ENCODE results near the gene HADHA. TPM values are rescaled to one million over a fixed set of nuclear protein-coding genes. Genes with fewer than 3 reads are reported as not detected.
A peak's percentile ranks its signal among the peaks of the same experiment; 100 is the strongest.

The HADHA gene
- total RNA-seq, 4 donors from 2014 or later: 443 to 480 (median 462) TPM

- ATAC-seq: peak in 1 of 2 donors; percentile 4
- Histone ChIP-seq H3K27ac (peak overlapping the region; percentile 75 to 84 (median 80)), H3K4me3 (no peak overlapping the region), H3K4me1 (peaks cover 3 to 12% of the 10 kb centered on the region in 2 donors), H3K9me3 (no peaks in the 10 kb centered on the region), H3K36me3 (no peaks in the 10 kb centered on the region), H3K27me3 (no peaks in the 10 kb centered on the region)
- intact Hi-C loops (cut with DNase I; ENCODE audit: low total_unique reads): no loop called here
- TF ChIP-seq POLR2A (IDR thresholded peaks at IDR 0.05) (no peak), CTCF (IDR thresholded peaks at IDR 0.05 in 4 of 5, conservative IDR thresholded peaks at IDR 0.05 in 1 of 5) (no peak)
- in situ Hi-C loops (cut with MboI; ENCODE audit: low sequenced_read_pairs in 4 of 4): no loop called here
- no peak for DNase-seq
Observed at GRCh38 chr2:26164641-26165211, 79.7 kb downstream of the HADHA start.

DNA sequence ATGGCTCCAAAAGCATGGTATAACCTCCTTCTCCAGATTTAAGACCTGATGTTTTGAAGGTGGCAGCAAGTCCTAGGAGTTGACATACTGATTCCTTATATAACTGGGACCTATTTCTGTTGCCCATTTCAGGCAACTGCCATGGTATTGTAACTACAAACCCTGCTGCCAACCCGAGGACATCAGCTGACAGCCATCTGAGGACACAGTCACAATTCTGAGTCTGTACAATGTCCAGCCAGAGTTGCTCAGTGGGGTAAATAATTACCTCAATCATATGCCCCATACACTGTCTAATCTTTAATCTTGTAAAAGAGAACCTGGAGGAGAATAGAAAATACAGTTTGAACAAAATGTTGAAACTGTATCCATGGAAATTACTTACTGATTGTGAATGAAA, 80.2 kb downstream of the HADHA start:
- H3K27me3 ChIP-seq: no peaks in the 10 kb centered on the region
- intact Hi-C loops (cut with DNase I; ENCODE audit: low total_unique reads) (no loop called here), in situ Hi-C loops (cut with MboI; ENCODE audit: low sequenced_read_pairs in 4 of 4) (no loop called here)
- no peaks in the 10 kb centered on the region for H3K9me3 ChIP-seq
- H3K4me1 ChIP-seq: peaks cover 3 to 12% of the 10 kb centered on the region in 2 donors
- TF ChIP-seq CTCF (IDR thresholded peaks at IDR 0.05 in 4 of 5, conservative IDR thresholded peaks at IDR 0.05 in 1 of 5): no peak
- TF ChIP-seq POLR2A (IDR thresholded peaks at IDR 0.05): no peak
- H3K36me3 ChIP-seq: no peaks in the 10 kb centered on the region
- DNase-seq: peak; percentile 70 to 78
- H3K4me3 ChIP-seq: no peak overlapping the region
- peak; percentile 97 to 99 for ATAC-seq
- peak overlapping the region; percentile 75 to 84 (median 80) for H3K27ac ChIP-seq

DNA sequence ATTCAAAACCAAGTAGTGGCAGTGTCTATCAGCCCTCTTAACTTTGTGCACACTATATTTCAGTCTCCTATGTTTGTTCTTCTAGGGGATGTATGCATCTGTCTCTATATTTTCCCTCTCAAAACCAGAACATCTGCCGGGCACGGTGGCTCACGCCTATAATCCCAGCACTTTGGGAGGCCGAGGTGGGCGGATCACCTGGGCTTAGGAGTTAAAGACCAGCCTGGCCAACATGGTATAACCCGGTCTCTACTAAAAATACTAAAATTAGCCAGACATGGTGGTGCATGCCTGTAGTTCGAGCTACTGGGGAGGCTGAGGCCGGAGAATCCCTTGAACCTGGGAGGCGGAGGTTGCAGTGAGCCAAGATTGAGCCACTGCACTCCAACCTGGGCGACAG, 81.5 kb downstream of the HADHA start:
- in situ Hi-C loops (cut with MboI; ENCODE audit: low sequenced_read_pairs in 4 of 4) (no loop called here), intact Hi-C loops (cut with DNase I; ENCODE audit: low total_unique reads) (no loop called here)
- no peak for ATAC-seq
- Histone ChIP-seq H3K27ac (no peak overlapping the region), H3K4me1 (peaks cover 3 to 12% of the 10 kb centered on the region in 2 donors), H3K27me3 (no peaks in the 10 kb centered on the region), H3K36me3 (no peaks in the 10 kb centered on the region), H3K4me3 (no peak overlapping the region), H3K9me3 (no peaks in the 10 kb centered on the region)
- DNase-seq: no peak
- no peak for TF ChIP-seq CTCF (IDR thresholded peaks at IDR 0.05 in 4 of 5, conservative IDR thresholded peaks at IDR 0.05 in 1 of 5)
- no peak for TF ChIP-seq POLR2A (IDR thresholded peaks at IDR 0.05)

DNA sequence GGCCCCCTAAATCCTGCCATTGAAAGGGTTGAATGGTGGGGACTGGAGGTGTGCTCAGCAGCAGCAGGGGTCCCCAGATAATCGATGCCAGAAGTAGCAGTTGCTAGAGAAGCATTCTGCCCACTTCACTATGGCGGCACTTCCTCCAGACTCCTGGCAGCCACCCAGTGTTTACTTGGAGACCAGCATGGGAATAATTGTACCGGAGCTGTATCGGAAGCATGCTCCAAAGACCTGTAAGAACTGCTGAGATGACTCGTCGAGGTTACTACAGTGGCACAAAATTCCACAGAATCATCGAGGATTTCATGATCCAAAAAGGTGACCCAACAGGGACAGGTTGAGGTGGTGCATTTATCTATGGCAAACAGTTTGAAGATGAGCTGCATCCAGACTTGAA, 82.5 kb downstream of the HADHA start:
- Histone ChIP-seq H3K27me3 (no peaks in the 10 kb centered on the region), H3K27ac (no peak overlapping the region), H3K4me1 (peaks cover 3 to 12% of the 10 kb centered on the region in 2 donors), H3K4me3 (no peak overlapping the region), H3K36me3 (no peaks in the 10 kb centered on the region), H3K9me3 (no peaks in the 10 kb centered on the region)
- TF ChIP-seq CTCF (IDR thresholded peaks at IDR 0.05 in 4 of 5, conservative IDR thresholded peaks at IDR 0.05 in 1 of 5) (no peak), POLR2A (IDR thresholded peaks at IDR 0.05) (no peak)
- in situ Hi-C loops (cut with MboI; ENCODE audit: low sequenced_read_pairs in 4 of 4): no loop called here
- no peak for ATAC-seq
- intact Hi-C loops (cut with DNase I; ENCODE audit: low total_unique reads): no loop called here
- DNase-seq: no peak

- in situ Hi-C loops (cut with MboI; ENCODE audit: low sequenced_read_pairs in 4 of 4) (no loop called here), intact Hi-C loops (cut with DNase I; ENCODE audit: low total_unique reads) (no loop called here)
- TF ChIP-seq POLR2A (IDR thresholded peaks at IDR 0.05) (no peak), CTCF (IDR thresholded peaks at IDR 0.05 in 4 of 5, conservative IDR thresholded peaks at IDR 0.05 in 1 of 5) (no peak)
Observed at GRCh38 chr2:26157580-26157979, 86.9 kb downstream of the HADHA start.

More at GRCh38 chr2:26157580-26157979, 86.9 kb downstream of the HADHA start:
- Histone ChIP-seq H3K4me3 (no peak overlapping the region), H3K27me3 (no peaks in the 10 kb centered on the region), H3K36me3 (no peaks in the 10 kb centered on the region), H3K9me3 (no peaks in the 10 kb centered on the region), H3K27ac (no peak overlapping the region), H3K4me1 (no peaks in the 10 kb centered on the region)
- ATAC-seq (no peak), DNase-seq (no peak)

Measured in gastrocnemius medialis (tissue), 4 donors.